ENCODE data around the gene FAM118B.
"Not testable (repeated sequence)": the region's sequence is repeated elsewhere in the genome, so short reads cannot be mapped to it uniquely, and the experiment has no call there.

The FAM118B gene

GRCh38 chr11:126224647-126225294, 13.2 kb downstream of the FAM118B start:
- H3K27me3 Mint-ChIP-seq (ENCODE audit: low read depth): no peaks in the 10 kb centered on the region
- no peaks in the 10 kb centered on the region for H3K4me1 Mint-ChIP-seq (ENCODE audit: low read depth)
- H3K9me3 Mint-ChIP-seq: no peaks in the 10 kb centered on the region
- H3K4me3 Mint-ChIP-seq: no peak overlapping the region
- H3K27ac Mint-ChIP-seq: no peak overlapping the region
- H3K36me3 Mint-ChIP-seq (ENCODE audit: low read depth): no peaks in the 10 kb centered on the region

GRCh38 chr11:126225295-126225665, 13.7 kb downstream of the FAM118B start:
- Mint-ChIP-seq H3K9me3 (no peaks in the 10 kb centered on the region), H3K36me3 (ENCODE audit: low read depth) (no peaks in the 10 kb centered on the region), H3K27ac (no peak overlapping the region), H3K4me1 (ENCODE audit: low read depth) (no peaks in the 10 kb centered on the region), H3K4me3 (no peak overlapping the region), H3K27me3 (ENCODE audit: low read depth) (no peaks in the 10 kb centered on the region)

GRCh38 chr11:126226334-126227084, 14.9 kb downstream of the FAM118B start:
- H3K4me3 Mint-ChIP-seq: no peak overlapping the region
- H3K27me3 Mint-ChIP-seq (ENCODE audit: low read depth): no peaks in the 10 kb centered on the region
- no peaks in the 10 kb centered on the region for H3K36me3 Mint-ChIP-seq (ENCODE audit: low read depth)
- H3K9me3 Mint-ChIP-seq: no peaks in the 10 kb centered on the region
- H3K27ac Mint-ChIP-seq: no peak overlapping the region
- H3K4me1 Mint-ChIP-seq (ENCODE audit: low read depth): no peaks in the 10 kb centered on the region

- Mint-ChIP-seq H3K27me3 (ENCODE audit: low read depth) (no peaks in the 10 kb centered on the region), H3K36me3 (ENCODE audit: low read depth) (no peaks in the 10 kb centered on the region), H3K27ac (no peak overlapping the region), H3K4me1 (ENCODE audit: low read depth) (peaks cover 2% of the 10 kb centered on the region), H3K9me3 (no peaks in the 10 kb centered on the region), H3K4me3 (no peak overlapping the region)
Observed at GRCh38 chr11:126229858-126230540, 18.4 kb downstream of the FAM118B start.

- H3K36me3 Mint-ChIP-seq (ENCODE audit: low read depth): peaks cover 9% of the 10 kb centered on the region
- no peaks in the 10 kb centered on the region for H3K9me3 Mint-ChIP-seq
- H3K4me3 Mint-ChIP-seq: no peak overlapping the region
- H3K4me1 Mint-ChIP-seq (ENCODE audit: low read depth): peaks cover 2% of the 10 kb centered on the region
- H3K27me3 Mint-ChIP-seq (ENCODE audit: low read depth): no peaks in the 10 kb centered on the region
- no peak overlapping the region for H3K27ac Mint-ChIP-seq
Observed at GRCh38 chr11:126231725-126232459, 20.3 kb downstream of the FAM118B start.

GRCh38 chr11:126232683-126233082, 21.1 kb downstream of the FAM118B start:
- Mint-ChIP-seq H3K4me1 (ENCODE audit: low read depth) (peaks cover 2% of the 10 kb centered on the region), H3K27me3 (ENCODE audit: low read depth) (no peaks in the 10 kb centered on the region)

GRCh38 chr11:126233391-126233790, 21.8 kb downstream of the FAM118B start:
- peaks cover 2% of the 10 kb centered on the region for H3K4me1 Mint-ChIP-seq (ENCODE audit: low read depth)
- no peaks in the 10 kb centered on the region for H3K27me3 Mint-ChIP-seq (ENCODE audit: low read depth)
- H3K9me3 Mint-ChIP-seq: no peaks in the 10 kb centered on the region
- H3K4me3 Mint-ChIP-seq: no peak overlapping the region
- no peak overlapping the region for H3K27ac Mint-ChIP-seq
- peaks cover 12% of the 10 kb centered on the region for H3K36me3 Mint-ChIP-seq (ENCODE audit: low read depth)

More at GRCh38 chr11:126232683-126233082, 21.1 kb downstream of the FAM118B start:
- Mint-ChIP-seq H3K4me3 (no peak overlapping the region), H3K36me3 (ENCODE audit: low read depth) (peaks cover 9% of the 10 kb centered on the region), H3K27ac (no peak overlapping the region), H3K9me3 (no peaks in the 10 kb centered on the region)

- H3K27me3 Mint-ChIP-seq (ENCODE audit: low read depth): no peaks in the 10 kb centered on the region
- no peaks in the 10 kb centered on the region for H3K9me3 Mint-ChIP-seq
- H3K4me3 Mint-ChIP-seq: no peak overlapping the region
- H3K4me1 Mint-ChIP-seq (ENCODE audit: low read depth): no peaks in the 10 kb centered on the region
- H3K36me3 Mint-ChIP-seq (ENCODE audit: low read depth): peaks cover 6% of the 10 kb centered on the region
- no peak overlapping the region for H3K27ac Mint-ChIP-seq
Observed at GRCh38 chr11:126246636-126247035, 35.1 kb downstream of the FAM118B start.

- no peaks in the 10 kb centered on the region for H3K4me1 Mint-ChIP-seq (ENCODE audit: low read depth)
- no peaks in the 10 kb centered on the region for H3K9me3 Mint-ChIP-seq
- H3K36me3 Mint-ChIP-seq (ENCODE audit: low read depth): peaks cover 21% of the 10 kb centered on the region
- H3K4me3 Mint-ChIP-seq: no peak overlapping the region
- no peak overlapping the region for H3K27ac Mint-ChIP-seq
- H3K27me3 Mint-ChIP-seq (ENCODE audit: low read depth): no peaks in the 10 kb centered on the region
Observed at GRCh38 chr11:126253265-126253664, 41.7 kb downstream of the FAM118B start.

GRCh38 chr11:126254819-126255218, 43.2 kb downstream of the FAM118B start:
- no peaks in the 10 kb centered on the region for H3K27me3 Mint-ChIP-seq (ENCODE audit: low read depth)
- H3K4me1 Mint-ChIP-seq (ENCODE audit: low read depth): peaks cover 4% of the 10 kb centered on the region
- H3K27ac Mint-ChIP-seq: no peak overlapping the region
- H3K9me3 Mint-ChIP-seq: no peaks in the 10 kb centered on the region
- no peak overlapping the region for H3K4me3 Mint-ChIP-seq
- H3K36me3 Mint-ChIP-seq (ENCODE audit: low read depth): peaks cover 20% of the 10 kb centered on the region

- H3K27me3 Mint-ChIP-seq (ENCODE audit: low read depth); H3K27ac Mint-ChIP-seq; H3K4me1 Mint-ChIP-seq (ENCODE audit: low read depth); H3K9me3 Mint-ChIP-seq; H3K4me3 Mint-ChIP-seq: not testable (repeated sequence)
- peaks cover 22% of the 10 kb centered on the region for H3K36me3 Mint-ChIP-seq (ENCODE audit: low read depth)
Observed at GRCh38 chr11:126255507-126255906, 43.9 kb downstream of the FAM118B start.

- H3K4me3 Mint-ChIP-seq: no peak overlapping the region
- H3K36me3 Mint-ChIP-seq (ENCODE audit: low read depth): peaks cover 28% of the 10 kb centered on the region
- H3K4me1 Mint-ChIP-seq (ENCODE audit: low read depth): peaks cover 4% of the 10 kb centered on the region
- H3K27ac Mint-ChIP-seq: no peak overlapping the region
- H3K27me3 Mint-ChIP-seq (ENCODE audit: low read depth): no peaks in the 10 kb centered on the region
- no peaks in the 10 kb centered on the region for H3K9me3 Mint-ChIP-seq
Observed at GRCh38 chr11:126256216-126256615, 44.6 kb downstream of the FAM118B start.

GRCh38 chr11:126257144-126257543, 45.6 kb downstream of the FAM118B start:
- peaks cover 4% of the 10 kb centered on the region for H3K4me1 Mint-ChIP-seq (ENCODE audit: low read depth)
- H3K27me3 Mint-ChIP-seq (ENCODE audit: low read depth): no peaks in the 10 kb centered on the region
- H3K27ac Mint-ChIP-seq: no peak overlapping the region
- H3K9me3 Mint-ChIP-seq: no peaks in the 10 kb centered on the region
- H3K36me3 Mint-ChIP-seq (ENCODE audit: low read depth): peaks cover 33% of the 10 kb centered on the region
- no peak overlapping the region for H3K4me3 Mint-ChIP-seq

GRCh38 chr11:126257764-126258163, 46.2 kb downstream of the FAM118B start:
- no peak overlapping the region for H3K4me3 Mint-ChIP-seq
- no peak overlapping the region for H3K27ac Mint-ChIP-seq
- peaks cover 36% of the 10 kb centered on the region for H3K36me3 Mint-ChIP-seq (ENCODE audit: low read depth)
- H3K9me3 Mint-ChIP-seq: no peaks in the 10 kb centered on the region
- peaks cover 4% of the 10 kb centered on the region for H3K4me1 Mint-ChIP-seq (ENCODE audit: low read depth)
- H3K27me3 Mint-ChIP-seq (ENCODE audit: low read depth): no peaks in the 10 kb centered on the region
